HEK293T (cell line): ENCODE data around the gene PCDHB9.

Experiments
- ARNT ChIP-seq: fragments of 450-650 bp; IDR thresholded peaks from 2 replicates; pipeline ENCODE4 v1.6.1; 2017; ENCODE audit warnings: mild to moderate bottlenecking
- CTBP1 ChIP-seq: fragments of 450-650 bp; IDR thresholded peaks from 2 replicates; pipeline ENCODE4 v1.6.1; 2016; ENCODE audit warnings: borderline replicate concordance
- FOXA1 ChIP-seq: fragments of 450-650 bp; IDR thresholded peaks from 2 replicates; pipeline ENCODE4 v1.6.1; 2016; ENCODE audit warnings: mild to moderate bottlenecking
- FOXM1 ChIP-seq: fragments of 450-650 bp; IDR thresholded peaks from 2 replicates; pipeline ENCODE4 v1.6.1; 2017; ENCODE audit warnings: mild to moderate bottlenecking, borderline replicate concordance
- L3MBTL2 ChIP-seq: fragments of 450-650 bp; conservative IDR thresholded peaks from 2 replicates; pipeline ENCODE4 v1.6.1; 2016; ENCODE audit warnings: mild to moderate bottlenecking
- SUZ12 ChIP-seq: fragments of 450-650 bp; IDR thresholded peaks from 2 replicates; pipeline ENCODE4 v1.6.1; 2016; ENCODE audit warnings: mild to moderate bottlenecking

DNA sequence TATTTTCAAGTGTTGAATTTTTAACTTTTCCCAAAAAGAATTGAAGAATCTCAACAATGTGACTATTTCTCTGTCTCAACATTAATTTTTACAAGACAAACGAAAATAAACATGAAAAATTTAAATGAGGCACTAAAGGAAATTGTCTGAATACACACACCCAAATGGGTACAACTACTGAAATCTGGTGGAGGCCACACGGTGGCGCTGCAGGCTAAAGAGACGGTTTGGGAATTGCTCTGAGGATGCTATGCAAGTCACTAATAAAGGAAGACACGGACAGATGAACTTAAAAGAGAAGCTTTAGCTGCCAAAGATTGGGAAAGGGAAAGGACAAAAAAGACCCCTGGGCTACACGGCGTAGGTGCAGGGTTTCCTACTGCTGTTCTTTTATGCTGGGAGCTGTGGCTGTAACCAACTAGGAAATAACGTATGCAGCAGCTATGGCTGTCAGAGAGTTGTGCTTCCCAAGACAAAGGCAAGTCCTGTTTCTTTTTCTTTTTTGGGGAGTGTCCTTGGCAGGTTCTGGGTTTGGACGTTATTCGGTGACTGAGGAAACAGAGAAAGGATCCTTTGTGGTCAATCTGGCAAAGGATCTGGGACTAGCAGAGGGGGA, 5.3 kb downstream of the PCDHB9 start, which contains the start of gene PCDHB10:
- TF ChIP-seq CTBP1 (no peak), ARNT (no peak), FOXM1 (no peak), FOXA1 (no peak), L3MBTL2 (no peak), SUZ12 (no peak)
